ENCODE results near the gene CYB5B. TPM values are rescaled to one million over a fixed set of nuclear protein-coding genes. Genes with fewer than 3 reads are reported as not detected.

Gene CYB5B
- polyA plus RNA-seq, 1 donor (not counting 4 experiments of a cell fraction or from before 2014, with no cell fraction given): 287 TPM

GRCh38 chr16:69384974-69385373 is 39.4 kb upstream of the CYB5B start:
- no peak for DNase-seq (ENCODE audit: low read depth, low spot score)
- H2AFZ ChIP-seq (ENCODE audit: control insufficient read depth, low read length): peak overlapping the region; percentile 34
- no peaks in the 10 kb centered on the region for H4K20me1 ChIP-seq (ENCODE audit: control insufficient read depth, extremely low read depth, insufficient read depth, low read length)
- no peaks in the 10 kb centered on the region for H3K9me3 ChIP-seq (ENCODE audit: control insufficient read depth, low read depth, low read length)
- H3K4me1 ChIP-seq (ENCODE audit: control insufficient read depth, extremely low read depth, insufficient read depth, low read length): peaks cover 8% of the 10 kb centered on the region
- peaks cover 28% of the 10 kb centered on the region for H3K79me2 ChIP-seq (ENCODE audit: control insufficient read depth, insufficient read depth, low read length)
- H3K27me3 ChIP-seq (ENCODE audit: control insufficient read depth, extremely low read depth, insufficient read depth, low read length): no peaks in the 10 kb centered on the region
- peak overlapping the region; percentile 81 for H3K9ac ChIP-seq (ENCODE audit: control insufficient read depth, extremely low read depth, insufficient read depth, low read length)
- no peaks in the 10 kb centered on the region for H3K9me1 ChIP-seq (ENCODE audit: control insufficient read depth, extremely low read depth, insufficient read depth, low read length)
- H3K36me3 ChIP-seq (ENCODE audit: control insufficient read depth in 2 of 2, extremely low read depth in 1 of 2, insufficient read depth in 2 of 2, low read length in 2 of 2): peaks cover 8% of the 10 kb centered on the region in 2 experiments
- H3K27ac ChIP-seq (ENCODE audit: control insufficient read depth, insufficient read depth, low read length): peak overlapping the region; percentile 65
- dilution Hi-C loops (cut with MboI; ENCODE audit: extremely low pct_ligation_motif_present, low sequenced_read_pairs): no loop called here
- no peak for FAIRE-seq
- peak overlapping the region; percentile 97 for H3K4me2 ChIP-seq (ENCODE audit: control insufficient read depth, extremely low read depth, insufficient read depth, low read depth, low read length)
- TF ChIP-seq, protein P1, sequence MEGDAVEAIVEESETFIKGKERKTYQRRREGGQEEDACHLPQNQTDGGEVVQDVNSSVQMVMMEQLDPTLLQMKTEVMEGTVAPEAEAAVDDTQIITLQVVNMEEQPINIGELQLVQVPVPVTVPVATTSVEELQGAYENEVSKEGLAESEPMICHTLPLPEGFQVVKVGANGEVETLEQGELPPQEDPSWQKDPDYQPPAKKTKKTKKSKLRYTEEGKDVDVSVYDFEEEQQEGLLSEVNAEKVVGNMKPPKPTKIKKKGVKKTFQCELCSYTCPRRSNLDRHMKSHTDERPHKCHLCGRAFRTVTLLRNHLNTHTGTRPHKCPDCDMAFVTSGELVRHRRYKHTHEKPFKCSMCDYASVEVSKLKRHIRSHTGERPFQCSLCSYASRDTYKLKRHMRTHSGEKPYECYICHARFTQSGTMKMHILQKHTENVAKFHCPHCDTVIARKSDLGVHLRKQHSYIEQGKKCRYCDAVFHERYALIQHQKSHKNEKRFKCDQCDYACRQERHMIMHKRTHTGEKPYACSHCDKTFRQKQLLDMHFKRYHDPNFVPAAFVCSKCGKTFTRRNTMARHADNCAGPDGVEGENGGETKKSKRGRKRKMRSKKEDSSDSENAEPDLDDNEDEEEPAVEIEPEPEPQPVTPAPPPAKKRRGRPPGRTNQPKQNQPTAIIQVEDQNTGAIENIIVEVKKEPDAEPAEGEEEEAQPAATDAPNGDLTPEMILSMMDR (optimal IDR thresholded peaks at IDR 0.05 in 1 of 3, IDR thresholded peaks at IDR 0.05 in 1 of 3, conservative IDR thresholded peaks at IDR 0.05 in 1 of 3; ENCODE audit: extremely low read depth in 1 of 3, insufficient read depth in 2 of 3, low read length in 3 of 3): no peak
- no peak for TF ChIP-seq EZH2 (IDR thresholded peaks at IDR 0.05; ENCODE audit: low read length)
- peak overlapping the region; percentile 55 to 96 (median 77) for H3K4me3 ChIP-seq (ENCODE audit: control insufficient read depth in 2 of 3, extremely low read depth in 1 of 3, insufficient read depth in 2 of 3, low read depth in 1 of 3, low read length in 3 of 3)

GRCh38 chr16:69386596-69386995 is 37.8 kb upstream of the CYB5B start:
- H3K4me3 ChIP-seq (ENCODE audit: control insufficient read depth in 2 of 3, extremely low read depth in 1 of 3, insufficient read depth in 2 of 3, low read depth in 1 of 3, low read length in 3 of 3): peak overlapping the region in 1 of 3 experiments; percentile 77
- H4K20me1 ChIP-seq (ENCODE audit: control insufficient read depth, extremely low read depth, insufficient read depth, low read length): no peaks in the 10 kb centered on the region
- H3K9me3 ChIP-seq (ENCODE audit: control insufficient read depth, low read depth, low read length): no peaks in the 10 kb centered on the region
- no peaks in the 10 kb centered on the region for H3K27me3 ChIP-seq (ENCODE audit: control insufficient read depth, extremely low read depth, insufficient read depth, low read length)
- no peak for FAIRE-seq
- H3K79me2 ChIP-seq (ENCODE audit: control insufficient read depth, insufficient read depth, low read length): peaks cover 28% of the 10 kb centered on the region
- peaks cover 8% of the 10 kb centered on the region for H3K4me1 ChIP-seq (ENCODE audit: control insufficient read depth, extremely low read depth, insufficient read depth, low read length)
- TF ChIP-seq EZH2 (IDR thresholded peaks at IDR 0.05; ENCODE audit: low read length): no peak
- TF ChIP-seq, protein P1 (optimal IDR thresholded peaks at IDR 0.05 in 1 of 3, IDR thresholded peaks at IDR 0.05 in 1 of 3, conservative IDR thresholded peaks at IDR 0.05 in 1 of 3; ENCODE audit: extremely low read depth in 1 of 3, insufficient read depth in 2 of 3, low read length in 3 of 3): no peak
- dilution Hi-C loops (cut with MboI; ENCODE audit: extremely low pct_ligation_motif_present, low sequenced_read_pairs): no loop called here
- H3K27ac ChIP-seq (ENCODE audit: control insufficient read depth, insufficient read depth, low read length): no peak overlapping the region
- H3K9me1 ChIP-seq (ENCODE audit: control insufficient read depth, extremely low read depth, insufficient read depth, low read length): no peaks in the 10 kb centered on the region
- H2AFZ ChIP-seq (ENCODE audit: control insufficient read depth, low read length): no peak overlapping the region
- no peak for DNase-seq (ENCODE audit: low read depth, low spot score)
- peak overlapping the region; percentile 29 for H3K4me2 ChIP-seq (ENCODE audit: control insufficient read depth, extremely low read depth, insufficient read depth, low read depth, low read length)
- peaks cover 8% of the 10 kb centered on the region in 2 experiments for H3K36me3 ChIP-seq (ENCODE audit: control insufficient read depth in 2 of 2, extremely low read depth in 1 of 2, insufficient read depth in 2 of 2, low read length in 2 of 2)
- no peak overlapping the region for H3K9ac ChIP-seq (ENCODE audit: control insufficient read depth, extremely low read depth, insufficient read depth, low read length)
